Stomach (tissue), 9 donors: Measurements from ENCODE around the gene TSHR. TPM values are rescaled to one million over a fixed set of nuclear protein-coding genes. Genes with fewer than 3 reads are reported as not detected.
"Not testable (repeated sequence)": the region's sequence is repeated elsewhere in the genome, so short reads cannot be mapped to it uniquely, and the experiment has no call there.

Experiments used
- DNase-seq, 2 donors: peaks; one replicate each; pipeline versions ENCODE4 v3.0.0 to v3.0.0-alpha.2; 2013 to 2019
- H3K27ac ChIP-seq, 5 donors: fragments of 200-600 bp in 4 of 5; sonication (generic) in 4 of 5; one replicate each; pipeline ENCODE4 v1.5.1; 2013 to 2019; ENCODE audit warnings: mild to moderate bottlenecking in 1 of 5, moderate library complexity in 1 of 5
- H3K27me3 ChIP-seq, 3 donors: fragments of 200-600 bp; sonication (generic); one replicate each; pipeline ENCODE4 v1.5.1; 2017 to 2019; ENCODE audit warnings: mixed run types in 1 of 3
- H3K36me3 ChIP-seq, 4 donors: fragments of 200-600 bp; sonication (generic); 1 replicate in 3 of 4; 2 replicates in 1 of 4; pipeline ENCODE4 v1.5.1; 2016 to 2019
- H3K4me1 ChIP-seq, 4 donors: fragments of 200-600 bp; sonication (generic); one replicate each; pipeline ENCODE4 v1.5.1; 2016 to 2019
- H3K4me3 ChIP-seq, 4 donors: fragments of 200-600 bp; sonication (generic) in 3 of 4; one replicate each; pipeline ENCODE4 v1.5.1; 2016 to 2019; ENCODE audit warnings: mild to moderate bottlenecking in 1 of 4
- H3K9me3 ChIP-seq, 4 donors: fragments of 200-600 bp; sonication (generic); one replicate each; pipeline ENCODE4 v1.5.1; 2016 to 2019
- EP300 ChIP-seq: sonication (generic); formaldehyde crosslinking; IDR thresholded peaks from one replicate; pipeline ENCODE4 v1.6.1; 2017; ENCODE audit warnings: antibody characterized with exemption
- POLR2A ChIP-seq, 4 donors: fragments of 450-650 bp; IDR thresholded peaks; one replicate each; pipeline ENCODE4 v1.6.1; 2016; ENCODE audit warnings: antibody characterized with exemption in 4 of 4, control low read depth in 2 of 4, mild to moderate bottlenecking in 1 of 4, moderate library complexity in 1 of 4
- POLR2AphosphoS5 ChIP-seq, 3 donors: sonication (generic); formaldehyde crosslinking; IDR thresholded peaks; one replicate each; pipeline ENCODE4 v1.6.1; 2016; ENCODE audit warnings: antibody characterized with exemption in 3 of 3
- WGBS, 5 donors: extraction: QIAGEN DNeasy Blood & Tissue Kit in 3 of 5; methylation state at CpG; one replicate each; pipeline versions ENCODE4 v1.1.5 to v1.1.7; 2013 to 2018; 5-methylcytosine and 5-hydroxymethylcytosine counted together
- intact Hi-C: fragments of 100-400 bp; cut with DNase I; formaldehyde crosslinking; loops from one replicate; pipeline ENCODE4 v1.15.1; 2023; ENCODE audit warnings: low total_unique reads
- polyA plus RNA-seq, 3 donors: library from polyadenylated mRNA; stranded (reverse); fragments of 200-250 nt; gene quantifications; one replicate each; pipeline ENCODE4 v1.2.3, GENCODE V29; 2013
- total RNA-seq, 5 donors: library from RNA; depleted of rRNA; stranded (reverse); fragments of >200 nt; gene quantifications; one replicate each; pipeline versions ENCODE4 v1.1.0 to v1.2.3, GENCODE V29; 2014 to 2016
- TF ChIP-seq, protein P1 (sequence below), 7 experiments: fragments of 450-650 bp in 4 of 7; fragments of 200-600 bp in 3 of 7; sonication (generic) in 3 of 7; IDR thresholded peaks; one replicate each; pipeline ENCODE4 v1.5.1; 2016 to 2019; ENCODE audit warnings: antibody characterized with exemption in 7 of 7, control low read depth in 2 of 7, mild to moderate bottlenecking in 1 of 7
- donor health status: healthy with polysubstance abuse.
- donor health status: Bipolar disorder and iron deficiency.
- donor health status: healthy.

TSHR gene
- total and polyA plus RNA-seq, 8 donors, result 0.18 to 0.46 (median 0.45) TPM; not detected in 5

DNA sequence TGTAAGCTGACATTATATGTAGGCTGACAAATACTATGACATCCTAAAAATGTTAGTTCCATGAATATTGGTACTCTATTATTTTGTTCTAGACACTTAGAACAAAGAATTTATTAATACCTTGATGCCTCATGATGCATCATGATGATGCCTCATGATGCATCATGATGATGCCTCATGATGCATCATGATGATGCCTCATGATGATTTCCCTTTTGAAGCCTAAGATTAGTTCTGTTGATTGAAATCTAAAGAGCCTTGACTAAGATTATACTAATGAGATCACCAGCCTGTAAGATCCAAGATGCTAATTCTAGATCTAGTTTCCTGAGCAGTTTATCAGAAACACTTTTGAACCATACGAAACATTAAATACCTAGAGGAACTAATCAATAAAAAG is 9.2 kb upstream of the TSHR start:
- 77 to 94% (median 84%) methylated on average over 1 of the region's 1 CpG for WGBS, 5 donors
- no peak for DNase-seq

DNA sequence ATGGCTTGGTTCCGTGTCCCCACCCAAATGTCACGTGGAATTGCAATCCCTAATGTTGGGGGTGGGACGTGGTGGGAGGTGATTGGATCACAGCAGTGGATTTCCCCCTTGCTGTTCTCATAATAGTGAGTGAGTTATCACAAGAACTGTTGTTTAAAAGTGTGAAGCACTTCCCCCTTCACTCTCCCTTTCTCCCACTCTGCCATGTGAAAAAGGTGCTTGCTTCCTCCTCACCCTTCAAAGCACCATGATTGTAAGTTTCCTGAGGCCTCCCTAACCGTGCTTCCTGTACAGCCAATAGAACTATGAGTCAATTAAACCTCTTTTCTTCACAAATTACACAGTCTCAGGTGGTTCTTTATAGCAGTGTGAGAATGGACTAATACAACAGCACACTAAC is 8.6 kb upstream of the TSHR start:
- intact Hi-C loops, result no loop called here
- H3K27me3 ChIP-seq, result peaks cover 0 to 10% (median 0%) of the 10 kb centered on the region in 3 donors
- WGBS, 5 donors, result 50 to 70% (median 59%) methylated on average over 4 of the region's 4 CpGs
- H3K4me3 ChIP-seq, result no peak overlapping the region
- H3K36me3 ChIP-seq, result no peaks in the 10 kb centered on the region
- no peak for DNase-seq
- TF ChIP-seq POLR2AphosphoS5 (IDR thresholded peaks at IDR 0.05) (no peak), POLR2A (IDR thresholded peaks at IDR 0.05) (no peak), EP300 (no peak)
- TF ChIP-seq, protein P1, sequence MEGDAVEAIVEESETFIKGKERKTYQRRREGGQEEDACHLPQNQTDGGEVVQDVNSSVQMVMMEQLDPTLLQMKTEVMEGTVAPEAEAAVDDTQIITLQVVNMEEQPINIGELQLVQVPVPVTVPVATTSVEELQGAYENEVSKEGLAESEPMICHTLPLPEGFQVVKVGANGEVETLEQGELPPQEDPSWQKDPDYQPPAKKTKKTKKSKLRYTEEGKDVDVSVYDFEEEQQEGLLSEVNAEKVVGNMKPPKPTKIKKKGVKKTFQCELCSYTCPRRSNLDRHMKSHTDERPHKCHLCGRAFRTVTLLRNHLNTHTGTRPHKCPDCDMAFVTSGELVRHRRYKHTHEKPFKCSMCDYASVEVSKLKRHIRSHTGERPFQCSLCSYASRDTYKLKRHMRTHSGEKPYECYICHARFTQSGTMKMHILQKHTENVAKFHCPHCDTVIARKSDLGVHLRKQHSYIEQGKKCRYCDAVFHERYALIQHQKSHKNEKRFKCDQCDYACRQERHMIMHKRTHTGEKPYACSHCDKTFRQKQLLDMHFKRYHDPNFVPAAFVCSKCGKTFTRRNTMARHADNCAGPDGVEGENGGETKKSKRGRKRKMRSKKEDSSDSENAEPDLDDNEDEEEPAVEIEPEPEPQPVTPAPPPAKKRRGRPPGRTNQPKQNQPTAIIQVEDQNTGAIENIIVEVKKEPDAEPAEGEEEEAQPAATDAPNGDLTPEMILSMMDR (IDR thresholded peaks at IDR 0.05), result no peak
- no peaks in the 10 kb centered on the region for H3K9me3 ChIP-seq
- peaks cover 0 to 9% (median 3%) of the 10 kb centered on the region in 4 donors for H3K4me1 ChIP-seq
- H3K27ac ChIP-seq, result no peak overlapping the region

More for the DNA sequence above, 9.2 kb upstream of the TSHR start:
- no peak overlapping the region for H3K27ac ChIP-seq
- peaks cover 0 to 12% (median 5%) of the 10 kb centered on the region in 4 donors for H3K4me1 ChIP-seq
- TF ChIP-seq EP300 (no peak), POLR2A (IDR thresholded peaks at IDR 0.05) (no peak), POLR2AphosphoS5 (IDR thresholded peaks at IDR 0.05) (no peak)
- TF ChIP-seq, protein P1 (IDR thresholded peaks at IDR 0.05), result no peak
- H3K27me3 ChIP-seq, result peaks cover 0 to 10% (median 0%) of the 10 kb centered on the region in 3 donors
- intact Hi-C loops, result no loop called here
- no peaks in the 10 kb centered on the region for H3K9me3 ChIP-seq
- no peak overlapping the region for H3K4me3 ChIP-seq
- H3K36me3 ChIP-seq, result no peaks in the 10 kb centered on the region

DNA sequence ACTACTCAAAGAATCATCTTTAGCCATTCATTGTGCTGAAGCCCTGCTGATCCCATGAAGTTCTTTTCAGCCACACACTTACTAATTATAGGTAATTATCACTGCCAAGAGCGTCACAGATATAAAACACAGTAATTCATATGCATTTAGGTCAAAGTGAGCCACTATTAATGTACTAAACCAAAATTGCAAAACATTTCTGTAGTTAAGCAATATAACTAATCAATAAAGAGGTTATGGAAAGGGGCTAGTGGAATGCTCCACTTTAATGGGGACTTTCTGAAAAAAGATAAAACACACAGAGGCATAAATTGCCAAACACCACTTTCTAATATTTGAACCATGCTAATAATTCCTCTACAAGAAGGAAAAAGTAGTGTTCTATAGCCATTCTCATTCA is 7.1 kb upstream of the TSHR start:
- H3K36me3 ChIP-seq, result no peaks in the 10 kb centered on the region
- 0 to 82% (median 36%) methylated on average over 1 of the region's 1 CpG for WGBS, 5 donors
- no peaks in the 10 kb centered on the region for H3K9me3 ChIP-seq
- intact Hi-C loops, result no loop called here
- no peak overlapping the region for H3K4me3 ChIP-seq
- no peak overlapping the region for H3K27ac ChIP-seq
- no peaks in the 10 kb centered on the region for H3K4me1 ChIP-seq
- peaks cover 0 to 10% (median 0%) of the 10 kb centered on the region in 3 donors for H3K27me3 ChIP-seq
- TF ChIP-seq POLR2A (IDR thresholded peaks at IDR 0.05), result no peak
- no peak for TF ChIP-seq EP300
- TF ChIP-seq, protein P1 (IDR thresholded peaks at IDR 0.05), result no peak
- DNase-seq, result no peak

DNA sequence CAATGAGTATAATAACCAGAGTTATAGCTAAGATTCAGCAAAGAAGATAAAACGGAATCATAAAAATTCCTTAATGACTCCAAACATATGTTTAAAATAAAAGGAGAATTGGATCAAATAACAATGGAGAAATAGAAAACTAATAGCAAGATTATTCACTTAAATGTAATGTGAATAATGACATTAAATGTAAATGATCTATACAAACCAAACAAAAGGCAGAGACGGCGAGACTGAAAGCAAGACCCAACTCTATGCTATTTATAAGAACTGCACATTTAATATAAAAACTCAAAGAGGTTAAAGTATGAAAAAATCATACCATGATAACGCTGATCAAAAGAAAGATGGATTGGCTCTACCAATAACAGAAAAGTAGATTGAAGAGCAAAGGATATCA is 3.9 kb upstream of the TSHR start:
- no peak for DNase-seq
- H3K4me3 ChIP-seq, result no peak overlapping the region
- peaks cover 8 to 13% (median 10%) of the 10 kb centered on the region in 4 donors for H3K4me1 ChIP-seq
- H3K36me3 ChIP-seq, result no peaks in the 10 kb centered on the region
- intact Hi-C loops, result no loop called here
- peaks cover 0 to 21% (median 9%) of the 10 kb centered on the region in 3 donors for H3K27me3 ChIP-seq
- TF ChIP-seq POLR2A (IDR thresholded peaks at IDR 0.05) (no peak), EP300 (no peak), POLR2AphosphoS5 (IDR thresholded peaks at IDR 0.05) (no peak)
- TF ChIP-seq, protein P1 (IDR thresholded peaks at IDR 0.05), result no peak
- H3K27ac ChIP-seq, result no peak overlapping the region
- no peaks in the 10 kb centered on the region for H3K9me3 ChIP-seq
- 83 to 89% (median 86%) methylated on average over 4 of the region's 4 CpGs for WGBS, 5 donors

DNA sequence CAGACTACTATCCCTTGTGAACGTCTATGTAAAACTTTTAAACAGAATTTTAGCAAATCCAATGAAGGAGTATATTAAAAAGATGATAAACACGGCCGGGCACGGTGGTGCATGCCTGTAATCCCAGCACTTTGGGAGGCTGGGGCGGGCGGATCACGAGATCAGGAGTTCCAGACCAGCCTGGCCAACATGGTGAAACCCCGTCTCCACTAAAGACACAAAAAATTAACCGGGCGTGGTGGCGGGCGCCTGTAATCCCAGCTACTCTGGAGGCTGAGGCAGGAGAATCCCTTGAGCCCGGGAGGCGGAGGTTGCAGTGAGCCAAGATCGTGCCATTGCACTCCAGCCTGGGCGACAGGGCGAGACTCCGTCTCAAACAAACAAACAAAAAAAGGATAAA is 2.2 kb upstream of the TSHR start:
- H3K4me3 ChIP-seq, H3K27ac ChIP-seq, intact Hi-C loops, H3K9me3 ChIP-seq, DNase-seq, H3K36me3 ChIP-seq: not testable (repeated sequence)
- peaks cover 8 to 13% (median 10%) of the 10 kb centered on the region in 4 donors for H3K4me1 ChIP-seq
- peaks cover 0 to 26% (median 9%) of the 10 kb centered on the region in 3 donors for H3K27me3 ChIP-seq
- 79 to 88% (median 84%) methylated on average over 18 of the region's 18 CpGs for WGBS, 5 donors
